GM19043 (cell line): ENCODE data around the gene SVOPL.
"Not testable (repeated sequence)": the region's sequence is repeated elsewhere in the genome, so short reads cannot be mapped to it uniquely, and the experiment has no call there.

Source experiments
- ATAC-seq: cut with Tn5 transposase; IDR thresholded peaks from one replicate; pipeline ENCODE4 v1.9.1; 2021; ENCODE audit warnings: low read depth; ENCODE audit not compliant: unreplicated experiment

The SVOPL gene

DNA sequence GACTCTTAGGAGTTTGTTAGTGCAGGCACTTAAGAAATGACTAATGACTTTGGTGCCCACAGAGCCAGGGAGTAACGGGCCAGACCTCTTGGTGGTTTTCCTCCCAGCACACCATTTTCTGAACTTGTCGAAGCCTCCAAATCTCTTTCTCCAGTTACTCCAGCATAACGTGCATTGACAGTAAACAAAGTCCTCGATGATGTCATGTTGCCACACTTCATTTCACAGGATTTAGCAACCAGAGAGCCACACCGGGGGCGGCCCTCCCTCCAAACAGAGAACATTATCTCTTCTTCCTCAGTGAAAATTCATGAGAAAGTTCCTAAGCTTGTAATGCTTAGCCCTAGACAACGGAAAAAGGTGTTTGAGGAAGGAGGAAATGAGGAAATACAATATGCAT is 4.0 kb upstream of the SVOPL start:
- no peak for ATAC-seq

DNA sequence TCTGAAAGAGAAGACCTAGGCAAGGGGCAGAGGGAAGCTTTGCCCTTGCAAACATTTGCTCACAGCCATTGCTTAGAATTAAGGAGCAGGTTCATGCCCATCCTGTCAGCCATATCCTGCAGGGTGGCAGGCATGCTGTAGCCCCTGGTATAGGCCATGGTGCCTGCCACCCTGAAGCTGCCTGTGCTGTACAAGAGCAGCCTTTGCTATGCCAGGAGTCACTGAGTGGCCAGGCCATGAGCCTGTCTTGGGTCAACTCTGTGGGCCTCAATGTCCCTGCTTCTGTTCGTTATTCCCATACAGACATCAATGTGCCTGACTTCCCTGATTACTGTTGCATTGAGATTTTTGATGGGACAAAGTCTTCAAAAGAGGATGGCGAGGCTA is 368 bp upstream of the SVOPL start:
- ATAC-seq, result no peak

DNA sequence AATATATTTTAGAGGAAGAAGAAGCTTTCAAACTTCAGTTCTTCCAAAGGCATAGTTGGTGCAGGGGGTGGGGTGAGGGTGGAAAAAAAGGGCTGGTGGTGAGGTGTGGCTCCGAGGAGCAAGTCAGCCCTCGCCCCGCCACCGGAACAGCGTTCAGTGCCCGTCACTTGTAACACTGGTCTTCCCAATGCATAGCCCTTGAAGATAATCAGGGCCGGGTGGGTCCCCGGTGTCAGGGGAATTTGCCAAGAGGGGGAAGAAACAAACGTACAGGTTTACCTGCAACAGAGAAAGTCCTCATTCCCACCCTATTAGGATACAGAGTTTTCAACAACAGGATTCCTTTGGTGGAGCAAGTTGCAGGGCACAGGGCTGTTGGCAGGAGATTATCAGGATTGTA is 1.5 kb downstream of the SVOPL start:
- ATAC-seq, result no peak

DNA sequence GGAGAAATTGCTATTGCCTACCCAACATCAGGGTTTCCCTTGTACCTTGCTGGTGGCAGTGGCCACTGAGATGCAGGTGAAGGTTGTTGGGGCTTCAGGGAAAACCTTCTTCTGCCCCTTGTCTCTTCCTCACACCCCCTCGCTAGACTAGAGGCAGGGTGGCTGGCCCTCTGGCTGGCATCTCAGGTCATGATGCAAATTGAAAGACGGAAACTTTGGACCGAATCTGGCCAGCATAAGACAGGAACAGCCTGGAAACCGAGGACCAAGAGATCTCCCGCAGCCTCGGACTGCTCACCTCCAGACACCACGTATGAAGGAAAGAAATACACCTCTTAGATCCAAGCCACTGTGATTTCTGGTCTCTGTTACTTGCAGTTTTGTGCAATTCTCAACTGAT is 2.9 kb downstream of the SVOPL start:
- ATAC-seq, result no peak

DNA sequence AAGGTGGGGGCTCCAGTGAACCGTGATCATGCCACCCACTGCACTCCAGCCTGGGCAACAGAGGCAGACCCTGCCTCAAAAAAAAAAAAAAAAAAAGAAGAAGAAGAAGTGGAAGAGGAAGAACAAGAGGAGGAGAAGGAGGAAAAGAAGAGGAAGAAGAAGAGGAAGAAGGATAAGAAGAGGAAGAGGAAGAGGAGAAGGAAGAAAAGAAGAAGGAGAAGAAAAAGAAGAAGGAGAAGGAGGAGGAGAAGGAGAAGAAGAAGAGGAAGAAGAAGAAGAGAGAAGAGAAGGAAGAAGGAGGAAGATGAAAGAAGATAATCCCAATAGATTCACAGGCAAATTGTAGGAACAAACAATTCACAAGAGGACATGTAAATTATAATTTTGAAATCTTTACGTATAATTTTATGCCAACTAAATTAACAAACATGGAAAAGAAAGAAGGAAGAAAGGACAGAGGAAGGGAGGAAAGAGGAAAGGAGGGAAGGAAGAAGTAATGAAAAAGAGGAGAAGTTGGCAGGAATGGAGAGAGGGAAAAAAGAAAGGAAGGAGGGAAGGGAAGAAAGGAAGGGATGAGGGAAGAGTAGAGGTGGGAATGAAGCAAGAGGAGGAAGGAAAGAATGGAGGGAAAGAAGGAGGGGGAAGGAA is 3.5 kb downstream of the SVOPL start:
- ATAC-seq, result no peak

DNA sequence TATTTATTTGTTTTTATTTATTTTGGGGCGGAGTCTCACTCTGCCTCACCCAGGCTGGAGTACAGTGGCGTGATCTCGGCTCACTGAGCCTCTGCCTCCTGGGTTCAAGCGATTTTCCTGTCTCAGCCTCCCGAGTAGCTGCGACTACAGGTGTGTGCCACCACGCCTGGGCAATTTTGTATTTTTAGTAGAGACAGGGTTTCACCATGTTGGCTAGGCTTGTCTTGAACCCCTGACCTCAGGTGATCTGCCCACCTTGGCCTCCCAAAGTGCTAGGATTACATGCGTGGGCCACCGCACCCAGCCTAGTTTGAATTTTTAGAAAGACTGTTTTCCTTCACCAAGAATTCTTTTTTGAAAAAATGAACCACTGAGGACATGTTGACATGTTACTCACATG is 5.4 kb downstream of the SVOPL start:
- not testable (repeated sequence) for ATAC-seq

DNA sequence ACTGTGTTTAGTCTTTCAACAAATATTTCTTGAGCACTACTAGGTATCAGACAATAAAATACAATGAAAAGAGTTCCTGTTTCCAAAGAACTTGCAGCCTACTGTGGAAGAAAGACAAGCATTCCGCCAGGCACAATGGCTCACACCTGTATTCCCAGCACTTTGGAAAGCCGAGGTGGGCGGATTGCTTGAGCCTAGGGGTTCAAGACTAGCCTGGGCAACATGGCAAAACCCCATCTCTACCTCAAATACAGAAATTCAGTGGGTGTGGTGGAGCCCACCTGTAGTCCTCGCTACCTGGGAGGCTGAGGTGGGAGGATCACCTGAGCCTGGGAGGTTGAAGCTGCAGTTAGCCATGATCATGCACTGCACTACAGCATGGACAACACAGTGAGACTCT is 6.1 kb downstream of the SVOPL start:
- ATAC-seq, result no peak

GRCh38 chr7:138691178-138691577 is 10.0 kb downstream of the SVOPL start:
- ATAC-seq, result no peak

GRCh38 chr7:138690495-138690894 is 10.7 kb downstream of the SVOPL start:
- no peak for ATAC-seq

DNA sequence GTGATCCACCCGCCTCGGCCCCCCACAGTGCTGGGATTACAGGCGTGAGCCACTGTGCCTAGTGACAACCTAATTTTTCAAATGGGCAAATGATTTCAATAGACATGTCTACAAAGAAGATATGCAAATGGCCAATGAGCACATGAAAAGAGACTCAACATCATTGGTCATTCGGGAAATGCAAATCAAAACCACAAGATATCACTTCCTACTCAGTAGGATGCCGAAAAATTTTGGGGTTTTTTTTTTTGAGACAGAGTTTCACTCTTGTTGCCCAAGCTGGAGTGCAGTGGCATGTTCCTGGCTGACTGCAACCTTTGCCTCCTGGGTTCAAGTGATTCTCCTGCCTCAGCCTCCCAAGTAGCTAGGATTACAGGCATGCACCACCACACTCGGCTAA is 13.1 kb downstream of the SVOPL start:
- ATAC-seq, result not testable (repeated sequence)

- no peak for ATAC-seq
Observed at GRCh38 chr7:138684340-138684739, 16.8 kb downstream of the SVOPL start.

GRCh38 chr7:138679793-138680192 is 21.4 kb downstream of the SVOPL start:
- ATAC-seq, result no peak

- ATAC-seq, result no peak
Observed at GRCh38 chr7:138670594-138670993, 30.6 kb downstream of the SVOPL start.

GRCh38 chr7:138669364-138669763 is 31.8 kb downstream of the SVOPL start:
- ATAC-seq, result no peak

GRCh38 chr7:138668946-138669345 is 32.2 kb downstream of the SVOPL start:
- no peak for ATAC-seq

GRCh38 chr7:138668229-138668596 is 32.9 kb downstream of the SVOPL start:
- ATAC-seq, result no peak

- no peak for ATAC-seq
Observed at GRCh38 chr7:138667535-138668228, 33.5 kb downstream of the SVOPL start.

DNA sequence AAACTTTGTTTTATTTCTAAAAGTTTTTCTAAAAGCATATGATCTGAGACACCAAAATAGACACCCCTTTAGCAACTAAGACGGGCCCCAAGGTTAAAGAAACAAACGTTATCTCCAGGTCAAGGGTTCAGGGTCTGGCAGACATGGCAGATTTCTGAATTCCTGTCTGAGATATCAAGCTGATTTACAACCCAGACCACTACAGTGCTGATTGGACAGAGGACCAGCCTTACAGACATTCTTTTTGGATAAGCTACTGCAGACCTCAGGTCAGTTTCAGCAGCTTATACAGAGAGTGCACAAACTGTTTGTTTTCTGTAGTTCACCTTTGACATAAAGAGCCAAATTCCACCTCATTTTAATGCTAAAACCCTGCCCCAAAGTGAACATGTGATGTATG is 34.8 kb downstream of the SVOPL start:
- ATAC-seq, result no peak

DNA sequence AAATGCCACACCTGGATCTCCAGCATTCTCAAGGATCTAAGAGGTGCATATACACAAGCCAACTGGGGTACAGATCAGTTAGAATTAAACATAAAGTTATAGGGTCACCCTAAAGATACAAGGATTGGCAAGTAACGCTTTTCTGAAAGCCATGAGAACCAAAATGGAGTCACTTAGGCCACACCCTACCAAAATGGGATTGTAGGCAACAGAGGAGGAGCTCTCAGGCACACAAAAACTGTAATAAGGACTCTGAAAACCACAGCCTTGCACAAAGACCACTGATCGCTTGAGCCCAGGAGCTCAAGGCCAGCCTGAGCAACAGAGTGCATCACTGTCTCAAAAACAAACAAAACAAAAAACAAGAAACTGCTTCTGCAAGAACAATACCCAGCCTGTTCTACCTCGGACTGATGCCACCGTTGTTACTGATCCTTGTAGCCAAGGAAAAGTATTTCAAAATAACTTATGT is 35.5 kb downstream of the SVOPL start:
- ATAC-seq, result no peak

GRCh38 chr7:138665249-138665648 is 35.9 kb downstream of the SVOPL start:
- ATAC-seq, result no peak

DNA sequence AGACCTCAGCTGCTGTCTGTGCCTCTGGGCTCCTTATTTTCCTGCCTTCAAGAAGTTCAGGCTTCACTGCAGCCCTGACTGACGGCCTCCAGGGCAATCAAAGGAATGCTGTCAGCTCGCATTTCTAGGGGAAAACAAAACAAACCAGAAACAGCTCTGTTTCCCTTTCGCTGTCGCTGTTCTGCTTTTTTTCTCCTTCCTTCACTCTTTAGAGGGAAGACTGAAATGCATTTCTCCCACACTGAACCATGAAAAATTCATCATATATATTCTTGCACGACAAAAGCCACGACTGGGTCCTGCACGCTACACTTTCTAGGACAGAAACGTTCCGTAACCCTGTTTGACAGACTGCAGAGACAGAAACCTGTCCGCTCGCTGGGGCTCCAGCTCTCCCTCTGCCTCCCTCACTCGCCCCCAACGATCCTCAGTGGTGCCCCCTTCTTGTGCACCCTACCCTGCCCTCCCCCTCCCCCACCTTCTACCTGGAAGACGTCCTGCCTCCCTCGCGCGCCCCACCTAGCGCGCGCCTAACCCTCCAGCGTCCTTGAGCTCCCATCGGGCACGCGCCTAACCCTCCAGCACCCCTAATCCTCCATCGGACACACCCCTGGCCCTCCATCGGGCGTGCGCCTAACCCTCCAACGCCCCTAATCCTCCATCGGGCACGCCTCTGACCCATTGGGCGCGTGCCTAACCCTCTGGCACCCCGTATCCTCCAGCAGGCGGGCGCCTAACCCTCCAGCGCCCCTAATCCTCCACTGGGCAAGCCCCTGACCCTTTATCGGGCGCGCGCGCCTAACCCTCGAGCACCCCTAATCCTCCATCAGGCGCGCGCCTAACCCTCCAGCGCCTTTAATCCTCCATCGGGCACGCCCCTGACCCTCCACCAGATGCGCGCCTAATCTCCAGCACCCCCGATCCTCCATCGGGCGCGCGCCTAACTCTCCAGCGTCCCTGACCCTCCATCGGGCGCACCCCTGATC is 37.1 kb downstream of the SVOPL start:
- no peak for ATAC-seq
